COLO668 (cell line): ENCODE measurements around the gene RNU6-8.

ENCODE experiments used
- DNase-seq: peaks from one replicate; lab custom pipeline; 2025; ENCODE audit not compliant: unreplicated experiment; lab: John Stamatoyannopoulos, UW

Gene RNU6-8

DNA sequence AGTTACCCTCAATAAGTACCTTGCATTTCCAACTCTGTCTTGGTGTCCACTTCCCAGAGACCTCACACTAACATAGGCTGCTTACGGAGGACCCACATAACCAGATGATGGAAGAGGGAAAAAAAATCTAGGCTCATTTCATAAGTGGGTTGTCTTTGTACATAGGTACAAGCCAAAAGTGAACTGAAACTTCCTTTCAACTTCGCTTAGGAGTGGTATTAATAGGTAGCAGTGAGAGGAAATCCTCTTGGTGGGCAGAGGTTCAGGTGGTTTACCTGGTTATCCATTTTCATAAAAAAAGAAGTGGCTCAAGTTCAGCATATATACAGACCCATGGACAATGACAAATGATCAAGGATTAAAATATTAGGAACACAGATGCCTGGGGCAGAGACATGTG lies 37.0 kb downstream of the RNU6-8 start:
- DNase-seq = no peak
